ENCODE data around the gene CHCHD3.
"Not testable (repeated sequence)": the region's sequence is repeated elsewhere in the genome, so short reads cannot be mapped to it uniquely, and the experiment has no call there.

The CHCHD3 gene

GRCh38 chr7:133003052-133003910 lies 78.6 kb downstream of the CHCHD3 start:
- no peak for DNase-seq (ENCODE audit: low spot score)

- DNase-seq (ENCODE audit: low spot score): no peak
Observed at GRCh38 chr7:133001727-133002126, 80.2 kb downstream of the CHCHD3 start.

- DNase-seq (ENCODE audit: low spot score): no peak
Observed at GRCh38 chr7:132999845-133000244, 82.0 kb downstream of the CHCHD3 start.

- DNase-seq (ENCODE audit: low spot score): no peak
Observed at GRCh38 chr7:132998763-132999162, 83.1 kb downstream of the CHCHD3 start.

- no peak for DNase-seq (ENCODE audit: low spot score)
Observed at GRCh38 chr7:132997505-132997904, 84.4 kb downstream of the CHCHD3 start.

- DNase-seq (ENCODE audit: low spot score): no peak
Observed at GRCh38 chr7:132996581-132997242, 85.2 kb downstream of the CHCHD3 start.

- no peak for DNase-seq (ENCODE audit: low spot score)
Observed at GRCh38 chr7:132993377-132994013, 88.4 kb downstream of the CHCHD3 start.

- DNase-seq (ENCODE audit: low spot score): no peak
Observed at GRCh38 chr7:132991615-132992587, 90.0 kb downstream of the CHCHD3 start.

- DNase-seq (ENCODE audit: low spot score): no peak
Observed at GRCh38 chr7:132988117-132988516, 93.8 kb downstream of the CHCHD3 start.

GRCh38 chr7:132980402-132980801 lies 101.5 kb downstream of the CHCHD3 start:
- no peak for DNase-seq (ENCODE audit: low spot score)

GRCh38 chr7:132979524-132979923 lies 102.4 kb downstream of the CHCHD3 start:
- no peak for DNase-seq (ENCODE audit: low spot score)

GRCh38 chr7:132977234-132977633 lies 104.7 kb downstream of the CHCHD3 start:
- no peak for DNase-seq (ENCODE audit: low spot score)

- DNase-seq (ENCODE audit: low spot score): no peak
Observed at GRCh38 chr7:132972745-132973144, 109.1 kb downstream of the CHCHD3 start.

GRCh38 chr7:132970257-132970656 lies 111.6 kb downstream of the CHCHD3 start:
- no peak for DNase-seq (ENCODE audit: low spot score)

- DNase-seq (ENCODE audit: low spot score): no peak
Observed at GRCh38 chr7:132969520-132969919, 112.4 kb downstream of the CHCHD3 start.

- DNase-seq (ENCODE audit: low spot score): not testable (repeated sequence)
Observed at GRCh38 chr7:132967470-132967848, 114.4 kb downstream of the CHCHD3 start.

- no peak for DNase-seq (ENCODE audit: low spot score)
Observed at GRCh38 chr7:132966754-132967469, 115.0 kb downstream of the CHCHD3 start.

GRCh38 chr7:132965951-132966350 lies 115.9 kb downstream of the CHCHD3 start:
- DNase-seq (ENCODE audit: low spot score): no peak

- no peak for DNase-seq (ENCODE audit: low spot score)
Observed at GRCh38 chr7:132964876-132965275, 117.0 kb downstream of the CHCHD3 start.

- DNase-seq (ENCODE audit: low spot score): no peak
Observed at GRCh38 chr7:132959891-132960290, 122.0 kb downstream of the CHCHD3 start.

GRCh38 chr7:132956556-132956955 lies 125.3 kb downstream of the CHCHD3 start:
- no peak for DNase-seq (ENCODE audit: low spot score)
